Endothelial cell of umbilical vein (primary cell): ENCODE measurements around the gene ODAD3. TPM values are rescaled to one million over a fixed set of nuclear protein-coding genes. Genes with fewer than 3 reads are reported as not detected.
A peak's percentile ranks its signal among the peaks of the same experiment; 100 is the strongest.
"Not testable (repeated sequence)": the region's sequence is repeated elsewhere in the genome, so short reads cannot be mapped to it uniquely, and the experiment has no call there.

Source experiments
- BruUV-seq: library from RNA; stranded (reverse); fragments of 400-500 nt; replicated peaks from 2 replicates; lab custom pipeline; 2021; lab: Mats Ljungman, UMichigan
- CTCF ChIA-PET: fragments of 300-600, 350-600 bp; sonication (Branson Sonifier 250); formaldehyde crosslinking; loops from one replicate; lab custom pipeline; 2021; ENCODE audit warnings: antibody characterized with exemption, inconsistent platforms; lab: Charles Lee
- POLR2A ChIA-PET: fragments of 300-600, 350-600 bp; sonication (Branson Sonifier 250); formaldehyde crosslinking; loops from one replicate; lab custom pipeline; 2021; ENCODE audit warnings: antibody characterized with exemption, inconsistent platforms; lab: Charles Lee
- DNase-seq: peaks from one replicate; pipeline ENCODE4 v3.0.0-alpha.2; 2011; ENCODE audit warnings: low read depth, low spot score
- FAIRE-seq: peaks from 2 replicates; lab custom pipeline; 2011; peaks lifted over from hg19 to GRCh38; lab: Jason Lieb, UNC
- H2AFZ ChIP-seq: 2 replicates; pipeline ENCODE4 v1.6.0; 2012; ENCODE audit warnings: low read depth, low read length, control low read depth, inconsistent platforms
- H3K27ac ChIP-seq: 2 replicates; pipeline ENCODE4 v1.5.1; 2011; ENCODE audit warnings: low read depth, mild to moderate bottlenecking, control low read depth, low read length, moderate library complexity; ENCODE audit not compliant: insufficient read depth
- H3K27me3 ChIP-seq, 2 experiments: 2 replicates each; pipeline versions ENCODE4 v1.6.0 to v1.6.1; 2011; ENCODE audit warnings: low read length in 2 of 2, mixed read lengths in 1 of 2; ENCODE audit not compliant: control insufficient read depth in 2 of 2, insufficient read depth in 2 of 2
- H3K36me3 ChIP-seq, 2 experiments: 2 replicates in 1 of 2; 3 replicates in 1 of 2; pipeline ENCODE4 v1.5.1; 2011; ENCODE audit warnings: low read length in 2 of 2, mild to moderate bottlenecking in 1 of 2, moderate library complexity in 1 of 2; ENCODE audit not compliant: control insufficient read depth in 2 of 2, insufficient read depth in 2 of 2; ENCODE audit errors: extremely low read depth in 1 of 2
- H3K4me1 ChIP-seq: 3 replicates; pipeline ENCODE4 v1.5.1; 2011; ENCODE audit warnings: mild to moderate bottlenecking, low read length; ENCODE audit not compliant: control insufficient read depth, insufficient read depth; ENCODE audit errors: extremely low read depth
- H3K4me2 ChIP-seq: 2 replicates; pipeline ENCODE4 v1.6.1; 2011; ENCODE audit warnings: low read length, control low read depth, mixed read lengths; ENCODE audit not compliant: insufficient read depth
- H3K4me3 ChIP-seq, 3 experiments: fragments of 200-600 bp in 1 of 3; sonication (generic), shearing (Covaris generic) in 1 of 3; replicated peaks in 1 of 3; 2 replicates each; pipeline ENCODE4 v1.5.1; 2011 to 2016; ENCODE audit warnings: control low read depth in 3 of 3, low read length in 3 of 3, mild to moderate bottlenecking in 2 of 3, inconsistent platforms in 1 of 3, low read depth in 1 of 3, moderate library complexity in 1 of 3; ENCODE audit not compliant: insufficient read depth in 1 of 3
- H3K79me2 ChIP-seq: 2 replicates; pipeline ENCODE4 v1.6.0; 2012; ENCODE audit warnings: low read length, inconsistent platforms; ENCODE audit not compliant: control insufficient read depth, insufficient read depth
- H3K9ac ChIP-seq: replicated peaks from 2 replicates; pipeline ENCODE3; 2011; ENCODE audit warnings: low read length, control low read depth; ENCODE audit not compliant: insufficient read depth; ENCODE audit errors: extremely low read depth
- H3K9me1 ChIP-seq: replicated peaks from 3 replicates; pipeline ENCODE4 v1.6.0; 2011; ENCODE audit warnings: mild to moderate bottlenecking, low read length; ENCODE audit not compliant: control insufficient read depth, insufficient read depth; ENCODE audit errors: extremely low read depth
- H3K9me3 ChIP-seq: replicated peaks from 2 replicates; pipeline ENCODE4 v1.5.1; 2012; ENCODE audit warnings: low read length, inconsistent platforms; ENCODE audit not compliant: control insufficient read depth, insufficient read depth
- H4K20me1 ChIP-seq: replicated peaks from 2 replicates; pipeline ENCODE3; 2011; ENCODE audit warnings: mild to moderate bottlenecking, low read length; ENCODE audit not compliant: control insufficient read depth, insufficient read depth; ENCODE audit errors: extremely low read depth
- CTCF ChIP-seq, 2 donors: IDR thresholded peaks; 1 replicate in 1 of 2; 2 replicates in 1 of 2; pipeline ENCODE4 v1.5.1; 2011; ENCODE audit warnings: low read length in 2 of 2, mild to moderate bottlenecking in 2 of 2, moderate library complexity in 2 of 2, control low read depth in 1 of 2, inconsistent platforms in 1 of 2, low read depth in 1 of 2; ENCODE audit not compliant: insufficient read depth in 1 of 2; ENCODE audit errors: extremely low read depth in 1 of 2
- POLR2A ChIP-seq: IDR thresholded peaks from 2 replicates; pipeline ENCODE4 v1.6.1; 2012; ENCODE audit warnings: low read depth, mild to moderate bottlenecking, control low read depth, low read length
- dilution Hi-C: fragments of 300-500 bp; cut with MboI; formaldehyde crosslinking; loops from one replicate; pipeline ENCODE4 v1.15.0; 2019; ENCODE audit warnings: low sequenced_read_pairs; ENCODE audit not compliant: extremely low pct_ligation_motif_present
- intact Hi-C: fragments of 100-400 bp; cut with micrococcal nuclease; formaldehyde crosslinking; loops from one replicate; pipeline ENCODE4 v1.10.0; 2022
- polyA plus RNA-seq, 4 experiments: library from polyadenylated mRNA; depleted of rRNA in 3 of 4; stranded (reverse) in 3 of 4; unstranded in 1 of 4; fragments of >200 nt; gene quantifications; 2 replicates each; pipeline versions ENCODE4 v1.2.1 to v1.2.3, GENCODE V29; 2011 to 2012; ENCODE audit warnings: missing spikeins in 1 of 4
- total RNA-seq: library from RNA; stranded (reverse); gene quantifications from 2 replicates; pipeline ENCODE4 v1.2.3, GENCODE V29; 2021

The ODAD3 gene
- total and polyA plus RNA-seq, 2 donors (not counting 3 experiments of a cell fraction or from before 2014, with no cell fraction given), result 0.14 to 0.97 TPM

GRCh38 chr19:11460207-11460606, 25.3 kb upstream of the ODAD3 start:
- H3K4me1 ChIP-seq, result no peaks in the 10 kb centered on the region
- no peak overlapping the region for H3K27ac ChIP-seq
- H3K36me3 ChIP-seq, result no peaks in the 10 kb centered on the region
- FAIRE-seq (no peak), DNase-seq (no peak)
- H3K9me3 ChIP-seq, result no peaks in the 10 kb centered on the region
- H3K27me3 ChIP-seq, result no peaks in the 10 kb centered on the region
- H3K79me2 ChIP-seq, result no peaks in the 10 kb centered on the region
- no peak overlapping the region for H3K9ac ChIP-seq
- POLR2A ChIA-PET, result no interaction called here
- dilution Hi-C loops (no loop called here), intact Hi-C loops (no loop called here)
- no TSS peak for BruUV-seq
- TF ChIP-seq CTCF (IDR thresholded peaks at IDR 0.05; ENCODE audit: extremely low read depth in 1 of 2, insufficient read depth in 1 of 2, low read depth in 1 of 2, low read length in 2 of 2) (peak in 1 of 2 donors; percentile 22), POLR2A (no peak)
- no peak overlapping the region for H3K4me2 ChIP-seq
- CTCF ChIA-PET, result no interaction called here
- H4K20me1 ChIP-seq, result no peaks in the 10 kb centered on the region
- no peaks in the 10 kb centered on the region for H3K9me1 ChIP-seq
- no peak overlapping the region for H3K4me3 ChIP-seq
- no peak overlapping the region for H2AFZ ChIP-seq

GRCh38 chr19:11458912-11459311, 24.0 kb upstream of the ODAD3 start:
- POLR2A ChIA-PET, H2AFZ ChIP-seq: not testable (repeated sequence)

More at GRCh38 chr19:11458912-11459311, 24.0 kb upstream of the ODAD3 start:
- H3K27me3 ChIP-seq, BruUV-seq, H3K27ac ChIP-seq, DNase-seq, H3K9ac ChIP-seq, H3K9me1 ChIP-seq, H3K4me3 ChIP-seq, dilution Hi-C loops, FAIRE-seq, H3K79me2 ChIP-seq, intact Hi-C loops, H3K9me3 ChIP-seq, H4K20me1 ChIP-seq, H3K4me2 ChIP-seq, H3K36me3 ChIP-seq, H3K4me1 ChIP-seq: not testable (repeated sequence)
- CTCF ChIA-PET, result interaction anchor here (0.6 to 1.6 kb wide), 3 partner anchors 24 to 53 kb away, joined by 3 to 8 read pairs (median 3); no protein-coding TSS in a partner anchor
